Fibroblast of upper back skin (primary cell): ENCODE results near the gene DHRSX.
"Not testable (repeated sequence)": the region's sequence is repeated elsewhere in the genome, so short reads cannot be mapped to it uniquely, and the experiment has no call there.

ENCODE experiments used
- DNase-seq: peaks from one replicate; pipeline ENCODE4 v3.0.0-alpha.2; 2013

Gene DHRSX

GRCh38 chrX:2389324-2389723 lies 111.5 kb downstream of the DHRSX start:
- DNase-seq = no peak

DNA sequence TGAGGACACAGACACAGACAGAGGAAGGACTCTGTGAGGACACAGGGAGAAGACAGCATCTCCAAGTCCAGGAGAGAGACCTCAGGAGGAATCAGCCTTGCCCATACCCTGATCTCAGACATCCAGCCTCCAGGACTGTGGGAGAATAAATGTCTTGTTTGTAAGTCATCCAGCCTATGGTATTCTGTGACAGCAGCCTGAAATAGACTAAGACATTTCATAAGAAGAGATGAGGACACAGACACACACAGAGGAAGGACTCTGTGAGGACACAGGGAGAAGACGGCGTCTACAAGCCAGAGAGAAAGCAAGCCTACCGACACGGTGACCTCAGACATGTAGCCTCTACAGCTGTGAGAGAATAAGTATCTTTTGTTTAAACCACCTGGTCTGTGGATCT lies 112.1 kb downstream of the DHRSX start:
- DNase-seq = no peak

- no peak for DNase-seq
Observed at GRCh38 chrX:2387614-2388239, 113.0 kb downstream of the DHRSX start.

DNA sequence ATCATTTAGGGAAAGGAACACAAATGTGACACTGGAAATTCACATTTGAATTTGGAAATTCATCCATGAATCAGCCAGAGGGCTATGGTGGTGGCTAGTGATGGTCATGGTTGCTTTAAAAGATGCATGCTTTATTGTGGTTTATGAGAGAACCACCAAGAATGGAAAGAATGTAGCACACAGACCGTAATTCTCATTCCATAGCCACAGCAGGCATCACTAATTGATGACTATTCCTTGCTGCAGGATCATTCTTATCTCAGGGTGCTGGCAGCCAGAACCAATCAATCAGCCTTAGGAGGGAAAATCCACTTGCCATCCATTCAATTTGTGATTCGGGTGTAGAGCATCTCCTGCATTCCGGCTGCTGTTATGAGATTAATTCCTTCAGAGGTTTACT lies 115.6 kb downstream of the DHRSX start:
- peak; percentile 84 for DNase-seq

- DNase-seq = no peak
Observed at GRCh38 chrX:2384486-2384885, 116.3 kb downstream of the DHRSX start.

- no peak for DNase-seq
Observed at GRCh38 chrX:2383735-2384134, 117.0 kb downstream of the DHRSX start.

DNA sequence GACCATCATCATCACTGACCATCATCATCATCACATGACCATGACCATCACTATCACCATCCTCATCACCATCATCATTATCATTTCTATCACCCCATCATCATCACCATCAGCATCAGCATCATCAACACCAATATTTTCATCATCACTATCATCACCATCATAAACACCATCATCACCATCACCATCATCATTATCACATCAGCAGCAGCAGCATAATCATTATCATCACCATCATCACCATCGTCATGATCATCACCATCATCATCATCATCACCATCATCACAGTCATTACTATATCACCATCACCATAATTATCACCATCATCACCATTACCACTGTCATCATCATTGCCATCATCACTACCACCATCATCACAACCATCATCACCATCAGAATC lies 117.6 kb downstream of the DHRSX start:
- no peak for DNase-seq

DNA sequence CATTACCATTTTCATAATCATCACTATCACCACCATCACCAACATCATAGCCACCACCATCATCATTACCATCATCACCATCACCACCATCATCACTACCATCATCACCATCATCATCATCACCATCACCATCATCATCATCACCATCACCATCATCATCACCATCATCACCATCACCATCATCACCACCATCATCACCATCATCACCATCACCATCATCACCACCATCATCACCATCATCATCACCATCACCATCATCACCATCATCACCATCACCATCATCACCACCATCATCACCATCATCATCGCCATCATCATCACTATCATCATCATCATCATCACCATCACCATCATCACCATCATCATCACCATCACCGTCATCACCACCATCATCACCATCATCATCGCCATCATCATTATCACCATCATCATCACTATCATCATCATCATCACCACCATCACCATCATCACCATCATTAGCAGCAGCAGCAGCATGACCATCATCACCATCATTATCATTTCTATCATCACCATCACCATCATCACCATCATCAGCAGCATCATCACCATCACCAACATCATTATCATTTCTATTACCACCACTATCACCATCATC lies 118.2 kb downstream of the DHRSX start:
- DNase-seq = not testable (repeated sequence)

- no peak for DNase-seq
Observed at GRCh38 chrX:2376166-2376565, 124.6 kb downstream of the DHRSX start.

DNA sequence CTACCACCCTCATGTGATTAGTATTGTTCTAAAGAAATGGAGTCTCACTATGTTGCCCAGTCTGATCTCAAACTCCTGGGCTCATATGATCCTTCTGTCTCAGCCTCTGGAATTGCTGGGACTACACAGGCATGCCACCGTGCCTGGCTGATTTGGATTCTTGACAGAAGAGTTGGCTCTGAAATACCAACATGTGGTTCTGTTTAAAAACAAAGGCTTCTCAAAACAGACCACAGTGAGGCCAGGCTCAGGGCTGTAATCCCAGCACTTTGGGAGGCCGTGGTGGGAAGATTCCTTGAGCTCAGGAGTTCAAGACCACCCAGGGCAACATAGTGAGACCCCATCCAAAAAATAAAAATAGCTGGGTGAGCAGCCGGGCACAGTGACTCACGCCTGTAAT lies 126.7 kb downstream of the DHRSX start:
- DNase-seq = peak; percentile 85

DNA sequence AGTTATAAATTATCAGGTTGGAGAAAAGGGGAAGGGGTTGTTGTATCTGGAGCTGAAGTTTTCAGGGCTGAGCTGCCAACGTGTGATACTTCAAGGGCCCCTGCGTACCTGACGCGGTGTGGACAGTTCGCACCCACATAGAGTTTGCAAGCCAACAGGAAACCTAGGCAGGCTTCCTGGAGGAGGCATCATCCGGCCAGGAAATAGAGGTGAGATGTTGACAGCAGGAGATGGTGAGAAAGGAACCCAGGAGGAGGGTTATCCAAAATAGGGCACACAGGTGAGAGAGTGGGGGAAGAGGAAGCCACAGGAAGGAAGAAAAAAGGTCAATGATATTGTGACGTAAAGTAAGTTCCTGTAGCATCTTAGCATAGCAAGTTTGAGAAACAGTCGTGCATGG lies 127.2 kb downstream of the DHRSX start:
- no peak for DNase-seq

- DNase-seq = peak; percentile 9
Observed at GRCh38 chrX:2371026-2371711, 129.6 kb downstream of the DHRSX start.

DNA sequence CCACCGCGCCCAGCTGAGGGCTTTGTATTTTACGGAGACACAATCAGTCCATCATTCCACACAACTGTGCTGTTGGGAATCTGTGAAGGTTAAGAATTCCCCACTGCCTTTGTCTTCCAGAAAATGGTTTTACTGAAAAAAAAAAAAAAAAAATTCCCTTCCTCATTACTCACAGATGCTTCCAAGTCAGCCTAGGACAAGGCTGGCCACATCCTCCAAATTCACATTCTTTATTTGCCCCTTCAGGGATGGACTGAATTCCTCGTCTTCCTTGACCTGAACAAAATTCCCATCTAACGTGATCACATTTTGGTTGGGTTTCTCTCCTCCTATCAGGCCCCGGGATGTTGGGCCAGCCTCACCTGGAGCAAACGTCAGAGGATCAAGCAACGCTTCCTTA lies 130.3 kb downstream of the DHRSX start:
- peak; percentile 89 for DNase-seq

DNA sequence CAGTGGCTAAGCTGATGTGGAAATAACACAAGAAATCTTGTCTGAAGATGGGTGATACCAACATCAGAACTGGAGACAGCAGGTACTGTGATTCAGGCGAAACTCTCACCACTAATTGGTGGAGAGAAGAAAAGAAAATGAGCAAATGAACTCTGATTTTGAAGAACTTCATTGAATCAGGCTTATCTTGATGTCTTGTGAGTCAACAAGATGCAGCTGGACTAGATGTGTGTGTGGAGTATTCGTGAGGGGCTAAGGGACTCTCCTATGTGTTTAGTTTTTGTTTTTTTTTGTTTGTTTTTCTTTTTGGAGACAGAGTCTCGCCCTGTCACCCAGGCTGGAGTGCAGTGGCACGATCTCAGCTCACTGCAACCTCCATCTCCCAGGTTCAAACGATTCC lies 131.6 kb downstream of the DHRSX start:
- no peak for DNase-seq

DNA sequence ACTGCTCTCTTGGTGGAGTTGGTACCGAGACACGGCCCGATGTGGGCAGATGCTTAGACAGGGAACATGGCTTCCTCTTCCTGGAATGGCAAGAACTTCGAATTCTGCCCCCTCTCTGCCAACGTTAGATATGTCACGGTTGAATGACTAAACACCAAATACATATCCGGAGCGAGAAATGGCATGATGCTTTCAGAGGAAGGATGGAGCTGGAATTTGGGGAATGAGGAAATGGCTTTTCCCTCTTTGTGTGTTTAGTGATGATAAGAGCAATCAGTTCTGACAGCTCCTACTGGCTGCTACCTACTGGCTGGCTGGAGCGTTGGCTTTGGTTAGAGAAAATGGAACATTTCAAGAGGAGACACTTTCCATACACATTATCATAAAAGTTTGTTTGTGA lies 140.0 kb downstream of the DHRSX start:
- peak; percentile 13 for DNase-seq

DNA sequence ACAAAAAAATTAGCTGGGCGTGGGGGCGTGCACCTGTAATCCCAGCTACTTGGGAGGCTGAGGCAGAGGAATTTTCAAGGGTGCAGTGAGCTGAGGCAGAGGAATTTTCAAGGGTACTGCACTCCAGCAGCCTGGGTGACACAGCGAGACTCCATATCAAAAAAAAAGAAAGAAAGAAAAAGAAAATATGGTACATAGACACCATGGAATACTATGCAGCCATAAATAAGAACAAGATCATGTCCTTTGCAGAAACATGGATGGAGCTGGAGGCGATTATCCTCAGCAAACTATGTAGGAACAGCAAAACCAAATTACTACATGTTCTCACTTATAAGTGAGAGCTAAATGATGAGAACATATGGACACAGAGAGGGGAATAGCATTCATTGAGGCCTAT lies 141.3 kb downstream of the DHRSX start:
- DNase-seq = not testable (repeated sequence)

DNA sequence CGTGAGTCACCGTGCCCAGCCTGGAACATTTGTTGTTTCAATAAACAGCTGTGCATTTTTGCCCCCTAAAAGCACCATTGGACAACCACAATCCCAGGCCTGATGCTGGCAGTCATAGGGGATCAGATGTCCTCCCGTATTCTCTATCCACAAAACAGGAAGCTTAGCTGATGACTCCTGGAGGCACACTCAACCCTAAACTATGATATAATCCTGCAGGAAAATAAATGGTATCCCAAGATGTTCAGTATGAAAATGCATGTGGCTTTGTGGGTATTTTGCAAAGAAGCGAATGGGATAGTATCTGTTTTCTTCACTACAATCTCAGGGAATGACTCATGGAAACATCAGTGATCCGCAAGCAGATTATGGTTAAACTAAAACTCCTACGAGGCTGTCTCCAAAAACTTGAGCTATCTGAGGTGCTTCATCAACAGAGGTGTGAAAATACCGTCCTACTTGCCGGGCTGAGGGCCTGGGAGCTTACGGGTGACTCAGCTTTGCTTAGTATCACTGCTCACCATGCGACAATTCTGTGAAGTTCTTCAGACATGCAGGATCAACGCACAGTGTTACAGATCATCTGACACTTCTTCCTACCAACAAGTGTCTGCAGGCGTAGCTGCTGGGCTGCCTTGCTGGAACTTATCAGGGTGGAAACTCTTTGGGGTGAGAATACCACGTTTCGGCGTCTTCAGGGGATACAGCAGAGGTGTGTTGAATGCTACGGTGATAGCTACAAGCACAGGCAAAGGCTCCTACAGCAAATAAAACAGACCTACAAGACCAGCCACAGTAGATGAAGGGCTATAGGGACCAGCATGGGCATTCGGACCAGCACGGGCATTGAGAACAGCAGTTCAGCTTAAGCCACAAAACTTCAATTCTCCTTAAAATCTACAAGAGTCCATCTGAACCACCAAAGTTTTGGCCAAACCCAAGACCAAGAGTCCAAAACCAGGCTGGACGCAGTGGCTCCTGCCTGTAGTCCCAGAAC lies 148.5 kb downstream of the DHRSX start:
- peak; percentile 97 for DNase-seq

DNA sequence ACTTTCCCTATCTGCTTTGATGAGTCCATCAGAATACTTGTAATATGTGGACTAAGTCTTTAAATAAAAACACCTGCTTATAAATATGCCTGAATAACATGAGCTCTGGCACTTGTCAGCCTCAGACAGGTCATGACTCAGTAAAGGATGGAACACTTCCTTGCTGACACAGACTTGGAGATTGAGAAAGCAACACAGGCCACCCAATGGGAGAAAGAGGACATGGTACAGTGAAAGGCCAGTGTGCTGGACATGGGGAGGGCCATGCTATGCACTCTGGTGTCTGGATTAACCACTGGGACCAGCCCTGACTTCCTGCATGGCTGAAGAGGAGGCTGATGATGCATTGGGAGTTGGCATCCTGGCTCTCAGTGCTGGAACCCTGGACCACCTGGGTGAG lies 149.5 kb downstream of the DHRSX start:
- DNase-seq = peak; percentile 78

- not testable (repeated sequence) for DNase-seq
Observed at GRCh38 chrX:2350703-2351102, 150.1 kb downstream of the DHRSX start.

GRCh38 chrX:2350036-2350435 lies 150.7 kb downstream of the DHRSX start:
- not testable (repeated sequence) for DNase-seq

DNA sequence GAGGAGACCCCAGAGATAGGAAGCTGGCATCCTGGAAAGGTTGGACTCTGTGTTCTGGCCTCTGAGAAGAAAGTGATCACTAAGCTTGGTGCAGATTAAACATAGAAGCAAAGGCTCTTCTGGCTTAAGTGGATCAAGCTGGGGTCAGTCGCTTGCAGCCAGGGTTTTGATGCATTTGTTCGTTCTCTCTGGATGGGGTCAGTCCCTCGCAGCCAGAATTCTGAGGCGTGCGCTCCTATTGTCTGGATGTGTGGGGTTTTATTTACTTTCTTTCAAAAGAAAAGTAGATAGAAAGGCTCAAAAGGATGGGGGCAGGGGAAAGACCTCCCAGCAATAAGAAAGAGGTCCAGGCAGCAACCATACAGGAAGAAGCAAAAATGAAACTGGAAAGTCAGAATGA lies 152.6 kb downstream of the DHRSX start:
- no peak for DNase-seq

GRCh38 chrX:2346158-2346557 lies 154.6 kb downstream of the DHRSX start:
- no peak for DNase-seq

- no peak for DNase-seq
Observed at GRCh38 chrX:2345562-2345961, 155.2 kb downstream of the DHRSX start.
